Parathyroid adenoma (tissue), 2 donors: Measurements from ENCODE around the gene SYNGR2.

Source experiments
- H2AFZ ChIP-seq: fragments of 300-600 bp; sonication (generic); one replicate; pipeline ENCODE4 v1.7.0; 2017; ENCODE audit warnings: antibody characterized with exemption, mild to moderate bottlenecking
- H3K27ac ChIP-seq: fragments of 300-600 bp; sonication (generic); one replicate; pipeline ENCODE4 v1.7.0; 2017
- H3K27me3 ChIP-seq: fragments of 300-600 bp; sonication (generic); one replicate; pipeline ENCODE4 v1.7.0; 2017; ENCODE audit warnings: low read length; ENCODE audit not compliant: control insufficient read depth, insufficient read depth
- H3K36me3 ChIP-seq: fragments of 300-600 bp; sonication (generic); one replicate; pipeline ENCODE4 v1.7.0; 2017; ENCODE audit warnings: low read length; ENCODE audit not compliant: control insufficient read depth, insufficient read depth
- H3K4me1 ChIP-seq: fragments of 300-600 bp; sonication (generic); one replicate; pipeline ENCODE4 v1.7.0; 2017; ENCODE audit warnings: control low read depth
- H3K4me2 ChIP-seq: fragments of 300-600 bp; sonication (generic); one replicate; pipeline ENCODE4 v1.7.0; 2017; ENCODE audit warnings: low read length
- H3K4me3 ChIP-seq: fragments of 300-600 bp; sonication (generic); one replicate; pipeline ENCODE4 v1.7.0; 2017; ENCODE audit warnings: low read depth, low read length
- H3K79me2 ChIP-seq: fragments of 300-600 bp; sonication (generic); one replicate; pipeline ENCODE4 v1.7.0; 2017; ENCODE audit warnings: control low read depth
- H3K9ac ChIP-seq: fragments of 300-600 bp; sonication (generic); one replicate; pipeline ENCODE4 v1.7.0; 2017; ENCODE audit warnings: mild to moderate bottlenecking
- H3K9me3 ChIP-seq: fragments of 300-600 bp; sonication (generic); one replicate; pipeline ENCODE4 v1.7.0; 2017; ENCODE audit warnings: low read length; ENCODE audit not compliant: control insufficient read depth
- TF ChIP-seq, protein P1 (sequence below): fragments of 300-600 bp; sonication (generic); IDR thresholded peaks from one replicate; pipeline ENCODE4 v1.7.0; 2017; ENCODE audit warnings: antibody characterized with exemption, mild to moderate bottlenecking
- donor health status: primary hyperparathyroidism.

Gene SYNGR2

DNA sequence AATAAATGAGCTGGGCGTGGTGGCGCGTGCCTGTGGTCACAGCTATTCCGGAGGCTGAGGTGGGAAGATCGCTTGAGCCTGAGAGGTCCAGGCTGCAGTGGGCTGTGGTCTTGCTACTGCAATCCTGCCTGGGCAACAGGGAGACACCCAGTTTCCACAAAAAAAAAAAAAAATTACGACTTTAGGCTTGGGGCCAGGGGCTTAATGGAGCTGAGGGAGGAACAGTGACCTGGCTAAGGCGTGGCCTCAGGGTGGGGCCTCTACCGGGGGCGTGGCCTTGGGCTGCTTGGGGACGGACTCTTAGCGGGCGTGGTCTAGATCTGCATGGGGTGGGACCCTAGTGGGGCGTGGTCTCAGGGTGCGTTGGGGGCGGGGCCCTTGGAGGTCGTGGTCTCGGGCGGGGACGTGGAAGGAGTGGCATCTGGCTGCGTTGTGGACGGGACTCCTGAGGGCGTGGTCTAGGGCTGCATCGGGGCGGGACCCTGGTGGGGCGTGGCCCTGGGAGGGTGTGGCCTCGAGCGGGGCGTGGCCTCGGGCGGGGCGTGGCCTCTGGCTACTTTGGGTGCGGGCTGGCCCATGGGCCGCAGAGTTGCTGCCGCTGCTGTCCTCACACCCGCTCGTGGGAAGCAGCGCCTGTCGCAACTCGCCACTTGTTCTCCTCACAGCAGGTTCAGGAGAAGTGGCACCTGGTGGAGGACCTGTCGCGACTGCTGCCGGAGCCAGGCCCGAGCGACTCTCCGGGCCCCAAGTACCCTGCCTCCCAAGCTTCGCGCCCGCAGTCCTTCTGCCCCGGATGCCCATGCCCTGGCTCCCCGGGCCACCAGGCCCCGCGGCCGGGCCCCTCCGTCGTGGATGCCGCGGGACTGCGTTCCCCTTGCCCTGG lies 28.0 kb upstream of the SYNGR2 start:
- no peak overlapping the region for H3K4me2 ChIP-seq
- no peaks in the 10 kb centered on the region for H3K9me3 ChIP-seq
- no peaks in the 10 kb centered on the region for H3K36me3 ChIP-seq
- H2AFZ ChIP-seq = no peak overlapping the region
- H3K27ac ChIP-seq = no peak overlapping the region
- H3K4me3 ChIP-seq = no peak overlapping the region
- no peaks in the 10 kb centered on the region for H3K4me1 ChIP-seq
- H3K79me2 ChIP-seq = no peaks in the 10 kb centered on the region
- no peaks in the 10 kb centered on the region for H3K27me3 ChIP-seq
- no peak overlapping the region for H3K9ac ChIP-seq
- TF ChIP-seq, protein P1, sequence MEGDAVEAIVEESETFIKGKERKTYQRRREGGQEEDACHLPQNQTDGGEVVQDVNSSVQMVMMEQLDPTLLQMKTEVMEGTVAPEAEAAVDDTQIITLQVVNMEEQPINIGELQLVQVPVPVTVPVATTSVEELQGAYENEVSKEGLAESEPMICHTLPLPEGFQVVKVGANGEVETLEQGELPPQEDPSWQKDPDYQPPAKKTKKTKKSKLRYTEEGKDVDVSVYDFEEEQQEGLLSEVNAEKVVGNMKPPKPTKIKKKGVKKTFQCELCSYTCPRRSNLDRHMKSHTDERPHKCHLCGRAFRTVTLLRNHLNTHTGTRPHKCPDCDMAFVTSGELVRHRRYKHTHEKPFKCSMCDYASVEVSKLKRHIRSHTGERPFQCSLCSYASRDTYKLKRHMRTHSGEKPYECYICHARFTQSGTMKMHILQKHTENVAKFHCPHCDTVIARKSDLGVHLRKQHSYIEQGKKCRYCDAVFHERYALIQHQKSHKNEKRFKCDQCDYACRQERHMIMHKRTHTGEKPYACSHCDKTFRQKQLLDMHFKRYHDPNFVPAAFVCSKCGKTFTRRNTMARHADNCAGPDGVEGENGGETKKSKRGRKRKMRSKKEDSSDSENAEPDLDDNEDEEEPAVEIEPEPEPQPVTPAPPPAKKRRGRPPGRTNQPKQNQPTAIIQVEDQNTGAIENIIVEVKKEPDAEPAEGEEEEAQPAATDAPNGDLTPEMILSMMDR = no peak

DNA sequence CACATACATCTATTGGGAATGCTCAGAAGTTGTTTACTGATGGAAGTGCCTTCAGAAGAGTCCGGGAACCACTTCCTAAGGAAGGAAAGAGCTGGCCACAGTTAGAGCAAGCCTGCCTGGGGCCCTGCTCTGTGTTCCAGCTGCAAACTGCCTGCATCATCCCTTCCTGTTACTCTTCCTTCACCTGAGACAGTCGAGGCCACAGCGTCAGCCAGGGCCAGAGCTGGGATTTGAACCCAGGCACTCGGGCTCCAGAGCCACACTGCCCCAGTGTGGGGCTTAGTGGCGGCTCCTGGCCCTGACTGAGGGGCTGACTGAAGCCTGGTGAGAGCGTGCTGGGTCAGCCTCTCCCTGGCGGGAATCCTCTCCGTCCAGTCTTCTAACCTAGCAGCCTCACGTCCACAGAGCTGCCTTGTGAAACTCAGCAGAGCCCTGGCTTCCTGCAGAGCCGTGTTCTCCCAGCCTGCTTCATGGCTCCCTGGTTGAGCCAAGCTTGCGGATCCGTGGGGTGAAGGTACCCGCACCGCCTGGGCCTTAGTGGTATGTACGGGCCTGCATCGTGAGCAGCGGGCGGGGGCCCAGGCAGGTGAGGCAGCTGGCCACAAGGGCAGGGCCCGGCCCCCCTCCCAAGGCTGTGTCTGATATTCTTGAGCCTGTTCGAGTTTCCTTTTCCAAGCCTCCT lies 26.8 kb upstream of the SYNGR2 start:
- H3K4me2 ChIP-seq = no peak overlapping the region
- no peak overlapping the region for H3K9ac ChIP-seq
- no peaks in the 10 kb centered on the region for H3K9me3 ChIP-seq
- H3K4me1 ChIP-seq = no peaks in the 10 kb centered on the region
- no peak overlapping the region for H2AFZ ChIP-seq
- H3K4me3 ChIP-seq = no peak overlapping the region
- no peaks in the 10 kb centered on the region for H3K27me3 ChIP-seq
- no peaks in the 10 kb centered on the region for H3K79me2 ChIP-seq
- H3K36me3 ChIP-seq = no peaks in the 10 kb centered on the region
- TF ChIP-seq, protein P1 = no peak
- H3K27ac ChIP-seq = no peak overlapping the region

DNA sequence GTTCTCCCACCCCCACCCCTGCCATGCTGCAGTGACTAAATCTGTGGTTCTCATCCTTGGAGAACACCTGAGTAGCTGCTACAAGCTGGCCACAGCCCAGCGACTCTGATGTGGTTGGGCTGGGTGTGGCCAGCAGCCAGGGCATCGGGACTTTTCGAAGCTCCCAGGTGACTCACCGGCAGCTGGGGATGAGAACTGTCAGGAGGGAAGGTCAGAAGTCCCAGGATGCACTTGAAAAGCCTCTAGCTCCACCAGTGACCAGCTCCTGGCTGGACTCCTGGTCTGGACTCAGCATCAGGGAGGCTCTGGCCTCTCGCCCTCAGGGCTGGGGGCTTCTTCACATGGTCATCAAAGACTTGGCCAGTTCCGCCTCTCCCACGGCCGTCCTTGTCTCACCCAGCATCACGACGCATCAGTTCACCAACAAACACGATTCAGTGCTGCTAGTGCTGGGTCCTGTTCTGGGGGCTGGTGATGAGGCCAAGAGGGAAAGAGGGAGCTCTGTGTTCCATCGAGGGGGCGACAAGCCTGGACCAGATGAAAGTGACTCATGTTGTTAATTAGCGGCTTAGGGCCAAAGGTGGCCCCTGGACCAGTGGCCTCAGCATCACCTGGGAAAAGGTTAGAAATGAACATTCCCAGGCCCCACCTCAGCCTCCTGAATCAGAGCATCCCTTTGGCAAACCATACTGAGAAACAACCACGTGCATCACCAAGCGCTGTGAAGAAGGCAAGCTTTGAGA lies 26.1 kb upstream of the SYNGR2 start:
- no peak overlapping the region for H3K9ac ChIP-seq
- no peak overlapping the region for H3K4me2 ChIP-seq
- no peaks in the 10 kb centered on the region for H3K27me3 ChIP-seq
- no peaks in the 10 kb centered on the region for H3K4me1 ChIP-seq
- no peaks in the 10 kb centered on the region for H3K9me3 ChIP-seq
- H3K79me2 ChIP-seq = no peaks in the 10 kb centered on the region
- no peak overlapping the region for H3K27ac ChIP-seq
- no peaks in the 10 kb centered on the region for H3K36me3 ChIP-seq
- H3K4me3 ChIP-seq = no peak overlapping the region
- TF ChIP-seq, protein P1 = no peak
- H2AFZ ChIP-seq = no peak overlapping the region

DNA sequence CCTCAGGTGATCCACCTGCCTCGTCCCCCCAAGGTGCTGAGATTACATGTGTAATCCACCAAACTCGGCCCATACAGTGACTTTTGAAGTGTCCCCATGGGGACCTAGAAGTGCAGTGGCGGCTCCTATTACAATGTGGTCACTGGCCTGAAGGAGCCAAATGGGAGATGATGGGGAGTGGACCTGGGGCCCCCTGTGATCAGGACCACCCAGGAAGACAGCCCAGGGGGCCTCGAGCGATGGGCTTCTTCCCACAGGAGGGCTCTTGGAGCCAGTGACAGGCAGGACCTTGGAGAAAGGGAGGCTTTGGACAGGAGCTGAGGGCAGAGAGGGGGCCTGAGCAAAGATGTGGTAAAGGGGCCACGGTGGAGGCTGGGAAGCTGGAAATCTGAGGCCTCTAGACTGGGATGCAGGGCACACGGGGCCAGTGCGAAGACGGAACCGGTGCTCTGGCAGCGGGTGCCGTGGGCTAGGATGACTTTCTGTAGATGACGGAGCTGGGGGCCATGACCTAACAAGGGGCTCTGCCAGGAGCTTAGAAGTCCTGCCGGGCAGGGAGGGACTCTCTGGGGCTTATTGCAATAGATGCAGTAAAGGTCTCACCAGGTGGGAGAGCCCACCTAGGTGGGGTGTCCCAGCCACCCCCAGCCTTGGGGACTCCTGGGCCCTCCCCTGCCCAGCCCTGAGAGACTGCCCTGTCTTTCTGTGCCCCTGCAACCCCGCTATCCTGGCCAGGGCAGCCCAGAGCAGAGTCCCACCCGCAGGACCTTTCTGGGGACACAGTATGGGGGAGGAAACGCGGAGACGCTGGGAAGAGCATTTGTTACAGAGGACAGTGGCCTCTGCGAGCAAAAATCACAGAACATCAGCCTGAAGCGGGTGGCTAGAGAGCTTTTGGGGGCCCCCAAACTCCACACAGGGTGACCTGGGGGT lies 24.9 kb upstream of the SYNGR2 start:
- no peaks in the 10 kb centered on the region for H3K36me3 ChIP-seq
- no peak overlapping the region for H3K27ac ChIP-seq
- H3K9me3 ChIP-seq = no peaks in the 10 kb centered on the region
- TF ChIP-seq, protein P1 = no peak
- H3K4me3 ChIP-seq = no peak overlapping the region
- no peaks in the 10 kb centered on the region for H3K79me2 ChIP-seq
- H3K4me1 ChIP-seq = no peaks in the 10 kb centered on the region
- H3K4me2 ChIP-seq = no peak overlapping the region
- H2AFZ ChIP-seq = no peak overlapping the region
- H3K9ac ChIP-seq = no peak overlapping the region
- no peaks in the 10 kb centered on the region for H3K27me3 ChIP-seq
